Measurements from ENCODE around the gene OBP2B. TPM values are rescaled to one million over a fixed set of nuclear protein-coding genes. Genes with fewer than 3 reads are reported as not detected.
"Not testable (repeated sequence)": the region's sequence is repeated elsewhere in the genome, so short reads cannot be mapped to it uniquely, and the experiment has no call there.

Gene OBP2B
- total RNA-seq, 1 donor from 2014 or later, result not detected

DNA sequence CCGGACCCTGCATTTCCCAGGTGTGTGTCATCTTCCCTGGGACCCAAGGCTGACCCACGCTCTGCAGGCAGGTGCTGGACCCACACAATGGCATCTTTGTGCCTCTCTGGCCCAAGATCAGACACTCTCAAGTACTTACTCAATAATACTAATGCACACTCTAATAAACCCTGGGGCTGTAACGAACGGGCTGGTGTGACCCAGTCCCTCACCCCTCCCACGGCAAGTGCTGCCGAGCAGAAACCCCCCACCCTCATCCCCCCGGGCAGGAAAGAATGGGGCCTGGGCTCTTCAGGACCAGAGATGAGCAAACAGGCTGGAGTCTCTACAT is 1.1 kb upstream of the OBP2B start:
- DNase-seq (peak; percentile 34), ATAC-seq (no peak)
- no peak overlapping the region for H3K27ac ChIP-seq
- H3K27me3 ChIP-seq, result peaks cover 7% of the 10 kb centered on the region
- no peaks in the 10 kb centered on the region for H3K36me3 ChIP-seq
- H3K4me3 ChIP-seq, result no peak overlapping the region
- intact Hi-C loops (cut with DNase I), result no loop called here
- H3K4me1 ChIP-seq, result no peaks in the 10 kb centered on the region
- no peaks in the 10 kb centered on the region for H3K9me3 ChIP-seq
- TF ChIP-seq, protein P1, sequence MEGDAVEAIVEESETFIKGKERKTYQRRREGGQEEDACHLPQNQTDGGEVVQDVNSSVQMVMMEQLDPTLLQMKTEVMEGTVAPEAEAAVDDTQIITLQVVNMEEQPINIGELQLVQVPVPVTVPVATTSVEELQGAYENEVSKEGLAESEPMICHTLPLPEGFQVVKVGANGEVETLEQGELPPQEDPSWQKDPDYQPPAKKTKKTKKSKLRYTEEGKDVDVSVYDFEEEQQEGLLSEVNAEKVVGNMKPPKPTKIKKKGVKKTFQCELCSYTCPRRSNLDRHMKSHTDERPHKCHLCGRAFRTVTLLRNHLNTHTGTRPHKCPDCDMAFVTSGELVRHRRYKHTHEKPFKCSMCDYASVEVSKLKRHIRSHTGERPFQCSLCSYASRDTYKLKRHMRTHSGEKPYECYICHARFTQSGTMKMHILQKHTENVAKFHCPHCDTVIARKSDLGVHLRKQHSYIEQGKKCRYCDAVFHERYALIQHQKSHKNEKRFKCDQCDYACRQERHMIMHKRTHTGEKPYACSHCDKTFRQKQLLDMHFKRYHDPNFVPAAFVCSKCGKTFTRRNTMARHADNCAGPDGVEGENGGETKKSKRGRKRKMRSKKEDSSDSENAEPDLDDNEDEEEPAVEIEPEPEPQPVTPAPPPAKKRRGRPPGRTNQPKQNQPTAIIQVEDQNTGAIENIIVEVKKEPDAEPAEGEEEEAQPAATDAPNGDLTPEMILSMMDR (IDR thresholded peaks at IDR 0.05), result no peak

DNA sequence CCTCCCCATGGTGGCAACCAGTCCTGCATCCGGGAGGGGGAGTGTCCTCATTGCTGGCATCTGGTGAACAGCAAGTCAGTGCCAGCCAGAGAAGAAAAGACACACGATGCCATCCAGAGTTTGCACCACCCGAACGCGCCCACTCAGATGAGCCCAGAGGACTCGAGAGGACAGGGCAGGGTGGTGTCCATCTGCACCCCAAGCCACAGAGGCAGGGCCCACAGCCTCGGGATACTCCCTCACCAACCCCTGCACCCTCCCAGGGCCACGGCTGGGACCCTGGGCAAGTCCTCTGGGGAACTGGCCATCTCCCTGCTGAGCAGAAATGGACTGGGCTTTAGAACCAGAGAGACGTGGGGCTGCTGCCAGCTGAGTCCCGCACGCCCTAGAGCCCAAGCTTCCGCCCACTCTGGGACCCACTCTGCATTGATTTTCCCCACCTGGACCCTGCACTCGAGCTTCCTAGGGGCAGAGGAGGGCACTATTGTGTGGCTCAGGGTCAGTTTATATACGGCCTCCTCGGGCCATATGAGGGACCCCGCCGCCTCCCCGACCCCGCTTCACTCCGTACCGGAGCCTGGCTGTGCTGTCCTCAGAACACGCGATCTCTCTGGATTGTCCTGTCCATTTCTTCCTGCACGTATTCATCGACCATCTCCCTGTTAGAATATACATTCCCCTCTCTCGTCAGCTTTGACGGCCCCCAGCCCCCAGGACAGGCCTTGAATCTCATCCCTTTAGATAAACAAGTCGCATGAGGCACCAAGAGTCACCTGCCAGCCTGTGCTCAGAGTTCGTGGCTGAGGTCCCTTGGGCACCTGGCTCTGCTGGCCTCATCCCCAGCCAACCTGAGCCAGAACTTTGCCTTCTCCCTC is 514 bp upstream of the OBP2B start:
- ATAC-seq; H3K27ac ChIP-seq; H3K27me3 ChIP-seq; H3K9me3 ChIP-seq; H3K4me3 ChIP-seq; H3K4me1 ChIP-seq; H3K36me3 ChIP-seq; intact Hi-C loops (cut with DNase I): not testable (repeated sequence)
- peak; percentile 42 for DNase-seq

DNA sequence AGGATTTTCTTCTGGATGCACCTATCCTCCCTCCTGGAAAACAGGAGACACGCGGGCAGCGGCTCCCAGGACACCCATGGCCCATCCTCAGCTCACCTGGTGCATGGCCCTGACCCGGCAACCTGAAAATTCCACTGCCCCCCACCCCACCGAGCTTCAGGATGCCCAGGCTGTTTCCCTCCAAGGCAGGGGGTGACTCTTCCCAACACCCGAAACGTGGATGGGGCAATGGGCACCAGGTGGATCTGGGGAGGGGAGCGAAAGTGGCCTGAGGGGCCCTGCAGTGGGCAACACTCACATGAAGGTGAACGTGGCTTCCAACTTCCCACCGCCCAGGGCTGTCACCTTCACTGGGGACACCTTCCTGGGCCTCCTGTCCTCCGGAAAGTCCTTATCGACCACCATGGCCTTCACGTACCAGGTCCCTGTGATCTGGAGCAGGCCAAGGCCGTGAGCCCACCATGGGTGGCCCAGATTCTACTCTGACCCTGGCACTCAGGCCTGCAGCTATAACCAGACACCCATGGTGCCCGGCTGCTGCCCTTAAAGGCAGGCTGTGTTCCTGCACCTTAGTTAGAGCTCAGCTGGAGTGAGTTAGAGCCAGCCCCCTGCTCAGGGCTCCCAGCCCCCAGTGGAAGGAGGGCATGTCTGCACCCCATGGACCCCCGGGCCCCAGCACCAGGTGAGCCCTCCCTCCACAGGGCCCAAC is 725 bp downstream of the OBP2B start:
- H3K9me3 ChIP-seq; H3K4me1 ChIP-seq; intact Hi-C loops (cut with DNase I); ATAC-seq; H3K4me3 ChIP-seq; H3K36me3 ChIP-seq; H3K27ac ChIP-seq; H3K27me3 ChIP-seq: not testable (repeated sequence)
- peak; percentile 40 for DNase-seq

DNA sequence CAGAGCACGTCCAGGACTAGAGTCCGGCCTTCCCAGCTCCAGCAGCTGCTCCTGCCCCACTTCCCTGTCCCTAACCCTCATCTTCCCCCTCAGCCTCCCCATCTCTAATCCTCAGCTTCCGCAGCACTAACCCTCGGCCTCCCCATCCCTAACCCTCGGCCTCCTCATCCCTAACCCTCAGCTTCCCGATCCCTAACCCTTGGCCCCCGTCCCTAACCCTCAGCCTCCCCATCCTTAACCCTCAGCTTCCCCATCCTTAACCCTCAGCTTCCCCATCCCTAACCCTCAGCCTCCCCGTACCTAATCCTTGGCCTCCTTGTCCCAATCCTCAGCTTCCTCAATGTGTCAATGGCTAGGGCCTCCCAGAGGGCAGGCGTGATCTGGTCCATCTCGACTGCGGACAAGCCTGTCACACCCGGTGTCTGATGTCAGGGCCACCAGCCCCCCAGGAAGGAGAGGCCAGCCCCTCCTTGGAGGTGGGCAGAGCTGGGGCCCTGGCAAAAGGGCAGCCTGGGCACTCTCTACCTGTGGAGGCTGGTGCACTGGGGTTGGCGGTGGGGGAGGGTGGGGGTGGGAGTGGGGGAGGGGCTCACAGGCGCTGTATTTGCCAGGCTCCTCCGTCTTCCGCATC is 1.4 kb downstream of the OBP2B start:
- H3K36me3 ChIP-seq, result no peaks in the 10 kb centered on the region
- H3K4me1 ChIP-seq, result no peaks in the 10 kb centered on the region
- TF ChIP-seq, protein P1 (IDR thresholded peaks at IDR 0.05), result no peak
- H3K27me3 ChIP-seq, result peaks cover 7% of the 10 kb centered on the region
- H3K4me3 ChIP-seq, result no peak overlapping the region
- peak; percentile 46 for DNase-seq
- ATAC-seq, result no peak
- no peak overlapping the region for H3K27ac ChIP-seq
- H3K9me3 ChIP-seq, result no peaks in the 10 kb centered on the region
- intact Hi-C loops (cut with DNase I), result no loop called here

DNA sequence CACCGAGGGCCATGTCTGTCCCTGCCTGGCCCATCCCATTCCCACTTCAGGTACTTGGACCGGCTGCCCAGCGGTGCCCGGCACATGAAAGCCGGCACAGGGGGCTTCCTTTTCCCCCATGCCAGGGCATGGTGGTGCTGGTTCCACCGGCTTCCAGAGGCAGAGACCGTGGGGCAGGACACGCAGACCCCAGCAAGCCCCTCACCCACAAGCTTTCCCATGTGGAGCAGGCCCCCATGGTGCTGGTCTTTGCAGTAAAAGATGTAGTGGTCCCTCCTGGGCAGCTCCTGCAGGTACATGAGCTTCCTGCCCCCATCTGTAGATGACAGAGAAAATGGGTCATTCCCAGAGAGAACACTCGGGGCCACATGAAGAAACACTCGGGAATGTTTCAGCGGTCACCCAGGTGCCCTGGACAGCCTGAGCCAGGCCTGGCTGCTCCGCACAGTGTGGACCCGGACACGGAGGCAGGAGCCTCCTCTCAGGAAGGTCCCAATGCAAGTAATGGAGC is 2.0 kb downstream of the OBP2B start:
- no peaks in the 10 kb centered on the region for H3K9me3 ChIP-seq
- H3K4me3 ChIP-seq, result no peak overlapping the region
- TF ChIP-seq, protein P1 (IDR thresholded peaks at IDR 0.05), result no peak
- ATAC-seq (no peak), DNase-seq (peak; percentile 53)
- H3K27me3 ChIP-seq, result peaks cover 7% of the 10 kb centered on the region
- no peak overlapping the region for H3K27ac ChIP-seq
- no peaks in the 10 kb centered on the region for H3K36me3 ChIP-seq
- H3K4me1 ChIP-seq, result no peaks in the 10 kb centered on the region
- intact Hi-C loops (cut with DNase I), result no loop called here

DNA sequence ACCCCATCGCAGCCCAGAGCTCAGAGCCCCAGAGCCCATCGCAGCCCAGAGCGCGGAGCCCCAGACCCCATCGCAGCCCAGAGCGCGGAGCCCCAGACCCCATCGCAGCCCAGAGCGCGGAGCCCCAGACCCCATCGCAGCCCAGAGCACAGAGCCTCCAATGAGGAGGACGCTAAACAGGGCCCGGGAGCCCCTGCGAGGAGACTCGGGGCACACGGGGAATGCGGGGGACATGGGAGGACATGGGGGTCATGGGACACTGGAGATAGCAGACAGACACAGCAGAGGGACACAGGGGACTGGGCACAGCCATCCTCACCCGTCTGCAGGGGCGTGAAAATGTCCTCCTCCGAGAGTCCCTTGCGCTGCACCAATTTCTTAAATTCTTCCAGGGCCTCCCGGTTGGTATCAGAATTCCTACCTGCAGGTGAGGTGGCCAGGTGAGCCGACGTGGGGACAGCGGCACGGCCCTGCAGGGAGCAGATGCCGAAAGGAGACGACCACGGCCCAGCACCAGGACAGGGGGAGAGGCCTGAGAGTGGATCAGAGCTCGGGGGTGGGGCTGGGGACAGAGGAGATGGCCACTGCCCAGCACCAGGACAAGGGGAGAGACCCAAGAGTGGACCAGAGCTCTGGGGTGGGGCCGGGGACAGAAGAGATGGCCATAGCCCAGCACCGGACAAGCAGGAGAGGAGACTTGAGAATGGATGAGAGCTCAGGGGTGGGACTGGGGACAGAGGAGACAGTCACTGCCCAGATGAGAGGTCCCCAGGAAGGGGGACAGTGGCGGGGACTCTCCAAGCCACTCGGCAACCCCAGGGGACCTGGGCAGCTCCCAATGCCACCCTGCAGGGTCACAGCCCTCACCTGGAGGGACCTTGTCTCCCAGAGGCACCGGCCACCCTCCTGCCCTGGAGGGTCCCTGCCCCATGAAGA is 2.8 kb downstream of the OBP2B start:
- intact Hi-C loops (cut with DNase I), result no loop called here
- Histone ChIP-seq H3K4me1 (no peaks in the 10 kb centered on the region), H3K9me3 (no peaks in the 10 kb centered on the region), H3K4me3 (no peak overlapping the region), H3K36me3 (no peaks in the 10 kb centered on the region), H3K27ac (no peak overlapping the region), H3K27me3 (peaks cover 6% of the 10 kb centered on the region)
- DNase-seq (peak; percentile 61), ATAC-seq (no peak)
- TF ChIP-seq, protein P1 (IDR thresholded peaks at IDR 0.05), result no peak

DNA sequence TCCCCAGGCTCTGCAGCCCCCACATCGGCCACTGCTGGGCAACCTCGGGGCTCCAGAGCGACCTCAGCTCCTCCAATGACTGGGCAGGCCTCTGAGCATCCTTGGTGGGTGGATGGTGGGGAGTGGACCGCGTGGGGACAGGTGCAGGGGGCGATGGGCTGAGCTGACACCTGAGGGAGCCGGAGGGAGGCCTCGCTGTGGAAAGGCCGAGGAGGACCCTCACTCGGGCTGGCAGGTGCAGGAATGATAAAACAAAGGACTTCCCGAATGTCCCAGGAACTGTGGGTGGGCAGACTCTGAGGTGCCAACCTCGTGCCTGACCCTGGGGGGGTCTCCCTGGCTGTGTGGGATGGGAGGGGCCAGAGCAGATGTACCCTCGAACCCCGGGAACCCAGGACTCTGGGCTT is 3.6 kb downstream of the OBP2B start:
- DNase-seq, result peak; percentile 42
- intact Hi-C loops (cut with DNase I); H3K4me1 ChIP-seq; ATAC-seq; H3K27me3 ChIP-seq; H3K9me3 ChIP-seq; H3K4me3 ChIP-seq; H3K27ac ChIP-seq; H3K36me3 ChIP-seq: not testable (repeated sequence)

All from upper lobe of right lung (tissue), 1 donor.